ENCODE measurements around the gene GSK3A. TPM values are rescaled to one million over a fixed set of nuclear protein-coding genes. Genes with fewer than 3 reads are reported as not detected.

The GSK3A gene
- total and polyA plus RNA-seq, 2 of the 4 experiments (the other 2 are of a cell fraction) = 8.1 to 43.3 TPM

DNA sequence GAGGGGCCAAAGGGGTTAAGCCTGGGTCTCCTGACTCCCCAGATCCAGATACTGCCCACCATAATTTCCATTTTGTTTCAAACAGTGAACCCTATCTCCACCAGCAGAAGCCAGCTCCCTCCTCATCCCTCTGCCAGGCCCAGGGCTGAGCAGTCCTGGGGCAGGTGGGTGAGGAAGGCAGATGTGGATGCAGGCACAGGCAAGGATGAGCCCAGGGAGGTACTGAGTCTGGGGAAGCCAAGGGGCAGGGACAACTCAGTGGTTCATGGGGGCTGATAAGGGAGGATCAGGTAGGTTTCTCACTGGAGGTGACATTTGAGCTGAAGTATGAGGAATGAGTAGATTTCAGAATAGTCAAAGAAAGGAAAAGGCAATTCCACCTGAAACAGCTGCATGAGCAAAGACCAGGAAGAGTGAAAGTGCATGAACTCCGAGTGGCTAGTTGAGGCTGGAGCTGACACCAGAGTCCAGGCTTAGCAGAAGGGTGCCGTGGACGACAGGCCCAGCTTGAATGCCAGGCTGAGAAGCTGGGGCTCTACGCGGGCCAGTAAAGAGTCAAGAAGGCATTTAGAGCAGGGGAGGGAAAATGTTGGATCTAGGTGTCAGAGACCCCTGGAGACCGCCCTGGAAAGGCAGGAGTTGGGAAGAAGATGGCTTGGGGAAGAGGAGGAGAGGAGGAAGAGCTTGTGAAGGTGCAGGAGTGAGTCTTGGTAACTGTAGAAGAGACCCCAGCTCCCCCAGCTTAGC, 36.9 kb upstream of the GSK3A start:
- Histone ChIP-seq H3K9me3 (ENCODE audit: control insufficient read depth, insufficient read depth, low read length) (no peaks in the 10 kb centered on the region), H3K9ac (ENCODE audit: low read depth, low read length) (peak overlapping the region; percentile 87), H3K4ac (ENCODE audit: low read depth, low read length) (peak overlapping the region; percentile 59; the same call in 1 of the 2 replicates), H3K9me1 (ENCODE audit: insufficient read depth, low read length) (peaks cover 17% of the 10 kb centered on the region), H2AK5ac (ENCODE audit: low read depth, low read length) (peak overlapping the region; percentile 95), H2BK15ac (ENCODE audit: low read depth, low read length) (no peak overlapping the region), H3K56ac (ENCODE audit: extremely low read depth, insufficient read depth, low read length) (peak overlapping the region; percentile 65; the same call in 1 of the 2 replicates), H3K36me3 (ENCODE audit: control insufficient read depth, insufficient read depth, low read length) (peaks cover 16% of the 10 kb centered on the region), H2AFZ (replicated peaks; ENCODE audit: low read length, poor library complexity) (peak overlapping the region; percentile 90), H3K14ac (replicated peaks; ENCODE audit: low read depth, low read length) (peak overlapping the region; percentile 83), H3K18ac (ENCODE audit: low read depth, low read length) (no peak overlapping the region), H2BK120ac (ENCODE audit: low read depth, low read length) (no peak overlapping the region), H3K4me3 (ENCODE audit: insufficient read depth, low read depth, low read length) (peak overlapping the region; percentile 65), H4K20me1 (ENCODE audit: insufficient read depth, low read length) (peaks cover 43% of the 10 kb centered on the region; the same call in 1 of the 2 replicates), H4K5ac (ENCODE audit: low read depth, low read length) (peak overlapping the region; percentile 31; the same call in 1 of the 2 replicates), H3K27me3 (ENCODE audit: control insufficient read depth, insufficient read depth, low read length) (no peaks in the 10 kb centered on the region), H2AK9ac (replicated peaks; ENCODE audit: low read depth, low read length, poor library complexity) (peak overlapping the region; percentile 97), H2BK20ac (ENCODE audit: low read depth, low read length) (no peak overlapping the region), H4K91ac (ENCODE audit: insufficient read depth, low read depth, low read length) (peak overlapping the region; percentile 59; the same call in 1 of the 2 replicates), H3K4me1 (ENCODE audit: control insufficient read depth, insufficient read depth, low read length) (peaks cover 46% of the 10 kb centered on the region), H3K79me1 (ENCODE audit: low read depth in 1 of 2, low read length in 2 of 2) (peaks cover 38 to 77% of the 10 kb centered on the region in 2 experiments), H4K8ac (ENCODE audit: low read depth in 2 of 2, low read length in 2 of 2) (peak overlapping the region; percentile 15 to 71; a peak in 2 of 4 replicates), H3K23ac (ENCODE audit: low read depth, low read length) (peak overlapping the region; percentile 58), H3K4me2 (ENCODE audit: low read depth, low read length) (peak overlapping the region; percentile 89), H2BK5ac (ENCODE audit: low read depth, low read length, poor library complexity, severe bottlenecking) (peak overlapping the region; percentile 63), H3K27ac (ENCODE audit: insufficient read depth, low read length) (peak overlapping the region; percentile 83)
- TF ChIP-seq SMC3 (IDR thresholded peaks at IDR 0.05; ENCODE audit: low read depth, low read length) = no peak
- 0 out of 2 replicates have a peak, but pooled peaks have one; percentile 31 for TF ChIP-seq MXI1 (IDR thresholded peaks at IDR 0.05; ENCODE audit: borderline replicate concordance, low read depth, low read length)
- ChIA-PET CTCF (interaction anchor here (0.6 to 3.6 kb wide), 6 partner anchors 9 to 34 kb away, joined by 3 to 29 read pairs (median 4); partner anchors contain the start of gene CIC), POLR2A (ENCODE audit: unreplicated experiment) (no interaction called here)
- intact Hi-C loops (cut with micrococcal nuclease) (loop anchor here (1.0 kb wide), 1 partner anchor 33 kb away; no protein-coding TSS in a partner anchor), dilution Hi-C loops (cut with HindIII; ENCODE audit: low sequenced_read_pairs, unreplicated experiment) (no loop called here), in situ Hi-C loops (cut with MboI; ENCODE audit: low sequenced_read_pairs) (no loop called here)
- 17% methylated on average over 4 of the region's 6 CpGs; no CpG with 5 or more reads in 1 of the 2 experiments for WGBS, 2 experiments (ENCODE audit: extremely low coverage in 2 of 2, insufficient read length in 1 of 2)
- DNase-seq (no peak), ATAC-seq (ENCODE audit: low read depth) (no peak)
- BruUV-seq (replicated peaks) = no TSS peak

Measured in IMR-90 (cell line).